ENCODE measurements around the gene SEPHS1.
"Not testable (repeated sequence)": the region's sequence is repeated elsewhere in the genome, so short reads cannot be mapped to it uniquely, and the experiment has no call there.

SEPHS1 gene

DNA sequence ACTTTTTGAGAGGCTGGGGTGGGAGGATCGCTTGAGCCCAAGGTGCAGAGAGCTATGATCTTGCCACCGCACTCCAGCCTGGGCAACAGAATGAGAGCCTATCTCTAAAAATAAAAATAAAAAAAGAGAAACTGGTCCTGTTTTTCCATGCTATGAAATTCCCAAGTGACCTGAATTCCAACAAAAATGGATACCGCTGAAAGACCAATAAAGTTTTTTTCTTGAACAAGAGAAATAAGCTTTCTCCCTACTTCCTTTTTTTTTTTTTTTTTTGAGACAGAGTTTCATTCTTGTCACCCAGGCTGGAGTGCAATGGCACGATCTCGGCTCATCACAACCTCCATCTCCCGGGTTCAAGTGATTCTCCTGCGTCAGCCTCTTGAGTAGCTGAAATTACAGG is 12.5 kb upstream of the SEPHS1 start:
- DNase-seq (ENCODE audit: low read depth) = no peak

DNA sequence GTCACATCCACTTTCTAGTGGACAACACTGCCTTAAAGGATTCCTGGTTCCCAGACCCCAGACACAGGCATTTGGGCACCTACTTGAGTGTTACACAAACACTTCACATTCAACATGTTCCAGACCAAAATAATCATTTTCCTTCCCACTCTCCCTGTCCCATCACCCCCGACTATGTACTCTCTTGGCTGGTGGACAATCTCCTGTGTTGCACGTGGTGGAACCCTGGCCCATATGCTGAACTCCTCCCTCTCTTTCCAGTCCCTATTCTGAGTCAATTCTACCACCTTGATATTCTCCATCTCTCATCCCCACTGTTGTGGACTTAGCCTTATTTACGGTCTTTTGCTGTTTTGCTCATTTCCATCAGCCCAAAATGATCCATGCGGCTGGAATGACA is 8.3 kb upstream of the SEPHS1 start:
- DNase-seq (ENCODE audit: low read depth) = no peak

DNA sequence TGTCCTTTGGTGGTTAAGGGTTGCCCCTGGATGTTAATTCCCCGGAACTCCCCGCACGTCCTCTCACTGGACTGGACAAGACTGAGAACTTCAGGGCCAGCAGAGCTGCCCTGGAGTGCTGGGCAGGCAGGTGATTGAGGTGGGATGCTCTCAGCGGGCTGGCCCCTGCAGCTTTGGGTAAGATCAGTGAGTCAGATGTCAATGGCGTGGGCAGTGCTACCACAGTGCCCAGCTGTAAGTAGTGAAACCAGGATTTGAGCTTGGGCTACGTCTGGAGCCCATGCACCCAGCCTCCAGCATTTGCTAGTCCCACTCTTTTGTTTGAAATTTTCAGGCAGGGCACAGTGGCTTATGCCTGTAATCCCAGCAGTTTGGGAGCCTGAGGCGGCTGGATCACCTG is 6.7 kb upstream of the SEPHS1 start:
- DNase-seq (ENCODE audit: low read depth) = no peak

GRCh38 chr10:13352519-13352918 is 4.4 kb upstream of the SEPHS1 start:
- no peak for DNase-seq (ENCODE audit: low read depth)

DNA sequence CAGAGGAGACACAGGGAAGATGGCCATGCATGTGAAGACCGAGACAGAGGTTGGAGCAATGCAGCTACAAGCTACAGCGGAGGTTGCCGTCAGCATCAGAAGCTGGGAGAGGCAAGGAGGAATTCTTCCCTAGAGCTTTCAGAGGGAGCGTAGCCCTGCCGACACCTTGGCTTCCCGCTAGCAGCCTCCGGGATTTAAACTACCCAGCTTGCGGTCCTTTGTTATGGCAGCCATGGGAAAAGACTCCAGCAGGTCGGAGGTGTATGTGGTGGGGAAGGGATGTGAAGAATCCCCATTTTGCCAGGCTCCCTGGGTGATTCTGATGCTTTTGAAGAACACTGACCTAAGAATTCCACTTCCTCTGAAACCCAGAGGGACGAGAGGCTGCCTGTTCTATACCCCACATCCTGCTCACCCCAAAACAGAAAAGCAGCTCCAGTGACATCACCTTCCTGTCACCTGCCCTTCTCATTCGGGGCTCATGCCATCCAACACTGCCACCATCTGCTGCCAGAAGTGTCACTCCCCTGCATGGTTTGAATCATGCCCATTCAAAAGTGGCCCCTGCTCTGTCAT is 3.3 kb upstream of the SEPHS1 start:
- DNase-seq (ENCODE audit: low read depth) = no peak

GRCh38 chr10:13349463-13350274 is 1.6 kb upstream of the SEPHS1 start:
- no peak for DNase-seq (ENCODE audit: low read depth)

DNA sequence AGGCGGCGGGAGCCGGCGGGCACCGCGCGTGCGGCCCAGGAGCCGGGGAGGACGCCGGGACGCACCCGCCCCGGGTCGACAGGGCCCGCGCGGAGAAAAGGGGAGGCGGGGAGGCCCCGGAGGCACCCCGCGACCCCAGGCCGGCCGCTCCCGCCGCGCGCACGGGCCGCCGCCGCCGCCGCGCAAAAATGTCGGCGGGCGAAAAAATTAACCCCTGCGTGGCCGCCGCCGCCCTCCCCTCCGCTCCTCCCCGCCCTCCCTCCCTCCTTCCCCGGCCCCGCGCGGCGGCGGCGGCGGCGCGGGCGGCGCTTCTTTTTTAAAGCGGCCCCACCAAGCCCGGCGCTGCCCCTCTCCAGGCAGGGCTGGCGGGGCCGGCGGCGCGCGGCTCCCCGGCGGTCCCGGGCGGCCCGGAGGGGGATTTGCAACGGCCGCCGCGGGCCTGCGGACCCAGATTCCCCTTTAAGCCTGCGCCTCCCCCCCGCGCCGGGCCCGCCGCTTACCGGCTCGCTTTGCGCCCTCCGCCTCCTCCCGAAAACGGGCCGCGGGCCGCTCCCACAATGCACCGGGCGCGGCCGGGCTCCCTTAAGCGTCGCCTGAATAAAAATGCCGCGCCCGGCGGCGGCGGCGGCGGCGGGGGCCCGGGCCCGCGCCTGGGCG is 465 bp downstream of the SEPHS1 start:
- peak; percentile 67 for DNase-seq (ENCODE audit: low read depth)

DNA sequence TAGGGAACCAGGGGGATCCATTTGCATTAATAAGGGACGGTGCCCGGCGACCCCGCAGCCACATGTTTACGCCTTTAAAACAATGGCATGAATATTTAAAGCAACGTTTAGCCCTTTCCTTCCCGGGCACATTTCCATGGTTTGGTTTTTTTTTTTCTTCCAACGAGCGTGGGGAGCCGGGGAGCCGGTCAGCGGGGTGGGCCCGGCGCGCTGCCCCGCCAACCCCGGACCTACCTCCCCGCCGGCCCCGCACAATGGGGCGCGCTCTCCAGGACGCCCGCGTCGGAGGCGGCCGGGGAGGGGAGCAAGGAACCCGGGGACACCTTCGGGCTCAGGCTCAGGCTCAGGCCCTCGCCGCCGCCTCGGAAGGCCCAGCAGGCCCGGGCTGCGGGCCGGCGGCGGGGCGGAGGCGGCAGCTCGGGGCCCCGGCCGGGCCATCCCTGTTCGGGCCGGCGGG is 1.0 kb downstream of the SEPHS1 start:
- no peak for DNase-seq (ENCODE audit: low read depth)

DNA sequence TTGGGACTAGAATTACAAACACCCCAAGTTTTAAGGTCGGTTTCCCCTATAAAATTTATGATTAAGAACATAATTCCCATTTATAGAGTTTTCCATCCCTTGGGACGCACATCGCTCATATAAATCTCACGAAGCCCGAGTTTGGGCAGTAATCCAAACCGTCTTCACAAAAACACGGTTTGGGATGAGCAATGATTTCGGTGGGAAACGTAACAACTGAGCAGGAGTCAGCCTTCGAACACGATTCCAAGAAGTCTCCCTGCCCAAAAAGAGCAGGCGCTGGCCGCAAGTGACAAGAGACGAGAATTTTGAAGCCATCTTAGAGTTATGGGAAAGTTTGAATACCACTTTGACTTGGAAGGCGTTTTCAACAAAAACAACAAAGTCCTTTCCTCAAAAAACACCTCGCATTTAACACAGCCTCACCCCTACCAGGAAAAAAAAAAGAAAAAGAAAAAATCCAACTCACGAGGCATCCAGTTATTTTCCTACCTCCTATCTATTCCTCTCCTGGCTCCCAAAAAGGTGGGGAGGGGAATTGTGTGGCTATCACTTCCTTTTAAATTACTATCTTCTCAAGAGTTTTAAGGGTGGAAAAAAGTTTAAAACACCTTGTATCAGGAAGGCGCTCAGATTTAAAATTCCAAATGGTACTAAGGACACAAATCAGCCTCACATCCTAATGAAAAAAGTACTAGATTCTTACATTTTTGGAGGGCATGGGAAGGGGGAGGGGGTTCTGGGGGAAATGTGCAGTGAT is 1.6 kb downstream of the SEPHS1 start:
- no peak for DNase-seq (ENCODE audit: low read depth)

GRCh38 chr10:13340626-13341376 is 7.3 kb downstream of the SEPHS1 start:
- DNase-seq (ENCODE audit: low read depth) = no peak

- DNase-seq (ENCODE audit: low read depth) = no peak
These were observed 8.0 kb downstream of the SEPHS1 start for GRCh38 chr10:13340068-13340467.

DNA sequence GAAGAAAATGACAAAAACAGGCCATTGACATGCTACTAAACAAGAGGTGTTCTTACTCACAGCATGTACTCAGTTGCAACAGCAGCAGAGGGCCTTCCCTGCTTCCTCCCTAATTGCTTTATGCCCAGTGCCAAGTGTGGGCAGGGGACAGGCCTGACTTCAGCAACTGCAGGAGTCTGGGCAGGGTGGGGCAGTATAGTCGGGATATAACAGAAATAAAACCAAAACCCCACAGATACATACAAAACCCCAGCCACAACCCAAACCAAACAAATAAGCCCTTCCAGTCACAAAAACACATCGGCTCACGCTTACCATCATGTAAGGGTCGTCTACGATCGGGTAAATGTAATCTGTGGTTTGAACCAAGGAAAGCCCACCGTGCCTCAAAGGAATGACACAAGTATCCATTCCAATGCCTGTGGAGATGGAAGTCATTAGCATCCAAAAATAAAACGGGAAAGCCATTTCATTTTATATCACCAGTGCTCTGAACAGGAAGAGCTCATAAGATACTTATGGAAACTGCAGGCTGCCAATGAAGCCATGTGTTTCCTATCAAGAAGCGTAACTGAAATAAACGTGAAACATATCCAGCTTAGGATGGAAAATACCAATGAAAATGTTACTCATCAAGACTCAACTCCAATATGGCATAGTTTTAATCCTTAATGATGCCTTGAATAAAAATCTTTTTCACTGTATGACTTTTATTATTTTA is 9.5 kb downstream of the SEPHS1 start:
- no peak for DNase-seq (ENCODE audit: low read depth)

DNA sequence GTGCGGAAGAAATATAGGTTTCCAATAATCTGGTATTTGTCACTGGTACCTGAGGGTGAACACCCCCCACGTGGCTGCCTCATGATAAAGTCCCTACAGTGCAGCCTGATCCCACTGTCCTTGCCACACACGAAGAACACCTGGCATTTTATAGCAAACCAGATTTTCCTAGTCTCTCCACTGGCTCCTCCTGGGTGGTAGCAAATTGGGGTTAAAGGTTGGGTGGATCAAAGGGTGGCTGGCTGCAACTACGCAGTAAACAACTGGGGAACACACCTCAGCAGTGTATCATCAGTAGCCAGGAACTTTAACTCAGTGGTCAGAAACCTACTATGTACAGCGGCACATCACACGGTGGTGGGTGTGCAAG is 10.3 kb downstream of the SEPHS1 start:
- no peak for DNase-seq (ENCODE audit: low read depth)

DNA sequence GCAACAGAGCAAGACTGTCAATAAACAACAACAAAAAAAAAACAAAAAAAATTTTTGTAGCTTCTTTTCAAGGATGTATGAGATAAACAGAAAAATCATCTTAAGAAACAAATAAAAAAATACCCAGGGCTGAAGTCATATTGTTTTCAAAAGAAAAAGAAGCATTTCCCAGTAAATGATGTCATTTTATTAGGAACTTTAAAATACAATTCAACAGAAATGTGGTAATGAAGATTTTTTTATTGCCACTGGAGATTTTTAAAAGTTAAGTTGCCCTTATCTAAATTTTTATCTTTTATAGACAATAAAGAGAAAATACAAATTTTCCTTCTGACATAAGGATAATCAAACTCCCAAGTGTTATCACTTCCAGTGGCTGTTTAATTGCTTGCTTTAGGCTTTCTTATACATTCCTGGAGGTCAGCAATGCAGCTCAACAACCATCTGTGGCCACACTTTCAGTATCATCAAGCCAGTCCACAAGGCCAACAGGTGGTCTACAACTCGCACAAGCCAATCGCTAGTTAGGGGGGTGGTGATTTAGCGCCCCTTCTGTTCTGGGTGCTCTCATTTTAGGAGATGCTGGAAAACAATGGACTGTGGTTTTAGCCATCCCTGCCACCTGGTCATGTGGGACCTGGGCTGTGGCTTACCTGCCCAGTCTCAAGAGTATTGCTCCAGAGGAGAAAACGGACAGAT is 10.8 kb downstream of the SEPHS1 start:
- DNase-seq (ENCODE audit: low read depth) = no peak

DNA sequence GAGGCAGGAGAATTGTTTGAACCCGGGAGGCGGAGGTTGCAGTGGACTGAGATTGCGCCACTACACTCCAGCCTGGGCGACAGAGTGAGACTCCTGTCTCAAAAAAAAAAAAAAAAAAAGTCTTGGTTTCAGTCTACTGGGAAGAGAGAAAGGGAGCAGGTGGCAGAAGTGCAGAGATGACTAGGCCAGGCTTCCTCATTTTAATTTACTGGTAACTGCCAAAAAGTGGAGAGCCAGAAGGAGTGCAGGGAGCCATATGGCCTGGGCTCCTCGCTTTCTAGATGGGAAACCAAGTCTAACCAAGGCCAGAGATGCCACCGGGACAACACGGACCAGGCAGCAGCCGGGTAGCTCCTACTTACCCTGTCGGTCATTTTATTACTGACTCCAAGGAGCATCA is 12.2 kb downstream of the SEPHS1 start:
- DNase-seq (ENCODE audit: low read depth) = no peak

DNA sequence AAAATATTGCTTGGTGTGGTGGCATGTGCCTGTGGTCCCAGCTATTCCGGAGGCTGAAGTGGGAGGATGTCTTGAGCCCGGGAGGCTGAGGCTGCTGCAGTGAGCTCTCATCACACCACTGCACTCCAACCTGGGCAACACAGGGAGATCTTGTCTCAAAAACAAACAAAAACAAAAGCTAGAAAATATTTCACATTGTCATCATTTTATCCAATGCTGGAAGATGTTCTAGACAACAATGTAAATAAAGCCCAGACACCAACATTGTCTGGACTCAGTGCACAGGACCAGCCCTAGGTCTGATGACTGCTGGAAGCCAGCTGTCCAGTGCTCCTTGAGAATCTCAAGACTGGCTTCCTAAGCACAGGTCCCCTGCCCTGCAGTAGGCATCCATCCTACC is 13.5 kb downstream of the SEPHS1 start:
- no peak for DNase-seq (ENCODE audit: low read depth)

- DNase-seq (ENCODE audit: low read depth) = no peak
These were observed 16.4 kb downstream of the SEPHS1 start for GRCh38 chr10:13331646-13332045.

GRCh38 chr10:13330980-13331379 is 17.1 kb downstream of the SEPHS1 start:
- not testable (repeated sequence) for DNase-seq (ENCODE audit: low read depth)

DNA sequence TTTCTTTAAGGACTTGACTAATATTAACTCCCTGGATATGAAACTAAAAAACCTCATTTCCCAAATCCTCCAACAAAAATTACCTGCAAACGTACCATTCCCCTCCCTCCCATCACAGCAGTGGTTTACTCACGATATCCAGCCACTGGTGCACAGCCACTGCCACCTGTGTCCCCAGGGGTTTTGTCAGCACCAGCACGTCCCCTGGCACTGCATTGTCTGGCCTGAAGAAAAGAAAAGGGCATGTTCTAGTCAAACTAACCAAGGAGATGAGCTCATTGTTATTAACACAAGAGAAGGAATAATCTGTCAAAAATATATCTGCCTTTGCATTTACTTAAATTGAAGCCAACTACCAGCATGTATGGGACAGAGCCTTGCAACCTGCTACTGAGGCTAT is 18.5 kb downstream of the SEPHS1 start:
- no peak for DNase-seq (ENCODE audit: low read depth)

DNA sequence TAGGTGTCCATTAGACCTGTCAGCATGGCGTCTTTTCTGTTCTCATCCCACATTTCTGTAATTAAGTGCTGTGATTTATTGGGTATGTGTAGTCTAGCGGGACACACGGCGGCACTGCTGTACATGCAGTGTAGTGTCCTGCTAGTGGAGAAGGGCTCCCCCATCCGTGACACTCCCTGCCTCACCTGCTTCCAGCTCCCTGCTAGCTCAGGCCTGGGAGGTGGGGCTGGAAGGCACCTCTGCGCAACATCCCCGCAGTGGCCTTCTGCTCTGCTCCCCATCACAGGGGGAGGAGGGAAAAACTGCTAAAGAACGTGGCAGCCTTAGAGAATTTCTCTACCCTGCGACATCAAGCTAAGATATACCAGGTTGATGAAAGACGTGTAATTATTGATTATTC is 19.5 kb downstream of the SEPHS1 start:
- DNase-seq (ENCODE audit: low read depth) = no peak

- no peak for DNase-seq (ENCODE audit: low read depth)
These were observed 20.0 kb downstream of the SEPHS1 start for GRCh38 chr10:13328126-13328525.
